Superior temporal gyrus (tissue), 1 donor: ENCODE results near the gene TEX30.

Experiments
- DNase-seq: peaks from one replicate; pipeline ENCODE4 v3.0.0-alpha.2; 2016; ENCODE audit errors: extremely low spot score

TEX30 gene

DNA sequence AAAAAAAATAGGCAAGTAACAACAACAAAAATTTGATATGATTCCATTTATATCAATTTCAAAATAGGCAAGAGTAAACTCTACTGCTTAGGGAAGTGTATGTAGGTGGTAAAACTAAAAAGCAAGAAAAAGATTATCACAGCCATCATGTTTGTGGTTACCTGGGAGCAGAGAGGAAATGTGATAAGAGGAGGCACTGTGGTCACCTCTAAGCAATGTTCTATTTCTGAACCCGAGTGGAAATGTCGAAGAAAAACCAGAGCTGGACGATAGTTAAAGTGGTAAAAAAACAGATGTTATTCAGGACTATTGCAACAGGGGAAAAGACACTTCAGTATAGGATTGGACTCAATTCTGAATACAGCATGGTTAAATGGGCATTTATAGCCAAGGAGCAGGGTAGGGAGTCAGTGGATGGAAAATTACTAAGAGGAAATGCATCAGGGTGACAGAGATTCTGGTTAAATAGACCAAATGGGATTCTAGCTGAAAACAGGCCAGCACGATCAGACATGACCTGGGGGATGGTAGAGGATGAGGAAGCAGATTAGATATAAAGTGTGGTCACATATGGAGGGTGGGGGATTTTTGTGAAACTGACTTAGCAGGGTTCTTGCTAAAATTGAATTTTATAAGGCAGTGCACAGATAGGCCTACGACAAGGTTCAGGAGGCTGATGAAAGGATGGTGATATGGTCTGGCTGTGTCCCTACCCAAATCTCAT is 6.0 kb upstream of the TEX30 start:
- DNase-seq, result no peak

DNA sequence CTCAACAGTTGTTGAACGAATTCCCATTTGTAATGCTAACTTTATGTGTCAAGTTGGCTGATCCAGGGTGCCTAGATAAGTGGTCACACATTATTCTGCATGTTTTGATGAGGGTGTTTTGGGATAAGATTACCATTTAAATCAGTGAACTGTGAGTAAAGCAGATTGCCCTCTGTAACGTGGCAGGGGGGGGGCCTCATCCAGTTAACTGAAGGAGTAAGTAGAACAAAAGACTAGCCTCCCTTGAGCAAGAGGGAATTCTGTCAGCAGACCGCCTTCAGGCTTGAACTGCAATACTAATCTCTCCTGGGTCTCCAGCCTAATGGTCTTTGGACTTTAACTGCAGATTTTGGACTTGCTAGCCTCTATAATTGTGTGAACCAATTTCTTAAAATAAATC is 4.2 kb upstream of the TEX30 start:
- DNase-seq, result no peak

DNA sequence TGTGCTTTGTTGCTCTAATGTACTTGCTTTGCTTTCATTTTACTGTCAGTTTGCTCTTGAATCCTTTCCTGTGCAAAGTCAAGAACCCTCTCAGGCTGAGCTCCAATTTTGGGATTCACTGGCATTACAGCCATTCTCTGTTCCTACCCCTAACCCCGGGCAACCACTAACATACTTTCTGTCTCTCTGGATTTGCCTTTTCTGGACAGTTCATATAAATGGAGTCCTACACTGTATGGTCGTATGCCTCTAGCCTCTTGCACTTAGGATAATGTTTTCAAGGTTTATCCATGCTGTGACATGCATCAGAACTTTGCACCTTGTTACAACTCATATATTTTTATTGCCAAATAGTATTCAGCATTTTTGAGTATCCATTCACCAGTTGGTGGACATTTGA is 2.7 kb upstream of the TEX30 start:
- DNase-seq, result no peak

DNA sequence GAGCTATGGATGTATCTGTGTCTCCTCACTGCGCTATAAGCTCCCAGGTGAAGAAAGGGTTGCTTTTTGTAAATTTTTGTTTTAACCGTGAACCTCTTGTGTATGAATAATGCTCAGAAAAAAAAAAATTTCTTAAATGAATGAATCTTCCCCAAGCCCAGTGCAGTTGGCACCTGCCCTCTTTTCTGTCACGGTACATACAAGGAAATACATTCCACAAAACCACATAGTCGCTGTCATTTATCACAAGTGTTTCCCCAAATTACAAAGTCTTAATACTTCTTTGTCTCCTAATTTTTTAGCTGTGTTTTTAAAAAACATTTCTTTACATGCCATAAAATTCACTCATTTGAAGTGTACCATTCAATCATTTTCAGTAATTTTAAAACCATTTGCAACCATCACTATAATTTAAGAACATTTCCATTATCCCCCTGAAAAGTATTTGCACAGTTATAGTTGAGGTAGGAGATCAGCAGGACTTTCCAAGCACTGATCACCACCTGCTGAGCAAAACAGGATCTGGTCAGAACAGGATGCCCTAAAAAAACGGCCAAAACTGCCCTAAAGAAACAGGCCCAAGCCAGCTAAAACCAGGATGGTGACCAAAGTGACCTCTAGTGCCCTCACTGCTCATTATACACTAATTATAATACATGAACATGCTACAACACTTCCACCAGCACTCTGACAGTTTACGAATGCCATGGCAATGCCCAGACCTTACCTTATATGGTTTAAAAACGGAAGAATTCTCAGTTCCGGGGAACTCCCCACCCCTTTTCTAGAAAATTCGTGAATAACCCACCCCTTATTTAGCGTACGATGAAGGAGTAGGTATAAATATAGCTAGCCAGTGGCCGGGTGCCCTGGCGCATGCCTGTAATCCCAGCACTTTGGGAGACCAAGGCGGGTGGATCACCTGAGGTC is 1.3 kb upstream of the TEX30 start:
- DNase-seq, result no peak

DNA sequence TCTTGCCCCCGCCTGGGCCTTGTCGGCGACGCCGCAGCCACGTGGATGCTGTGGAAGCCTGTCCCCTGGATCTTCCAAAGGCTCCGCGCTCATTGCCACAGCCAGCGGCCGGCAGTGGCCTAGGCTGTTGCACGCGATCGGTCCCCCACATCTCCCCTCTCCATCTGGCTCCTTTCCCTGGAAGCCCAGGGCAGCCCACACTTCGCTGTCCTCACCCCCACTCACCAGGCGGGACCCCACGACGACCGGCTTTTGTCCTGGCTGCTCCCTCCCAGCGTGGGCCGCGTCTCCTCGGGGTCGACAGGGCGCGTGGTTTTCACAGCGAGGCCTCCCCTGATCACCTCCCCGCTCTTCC is 605 bp upstream of the TEX30 start:
- DNase-seq, result no peak

DNA sequence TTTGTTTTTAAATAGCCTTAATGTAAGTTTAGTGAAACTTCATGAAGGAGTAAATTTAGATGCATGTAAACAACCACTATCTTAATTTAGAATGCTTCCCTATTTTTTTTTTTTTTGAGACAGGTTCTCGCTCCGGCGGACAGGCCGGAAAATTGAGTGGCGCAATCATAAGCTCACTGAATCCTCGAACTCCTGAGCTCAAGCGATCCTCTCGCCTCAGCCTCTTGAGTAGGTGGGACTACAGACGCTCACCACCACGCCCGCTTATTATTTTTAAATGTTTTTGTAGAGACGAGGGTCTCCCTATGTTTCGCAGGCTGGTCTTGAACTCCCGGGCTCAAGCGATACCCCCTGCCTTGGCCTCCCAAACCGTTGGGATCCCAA is 1.6 kb downstream of the TEX30 start:
- DNase-seq, result no peak

DNA sequence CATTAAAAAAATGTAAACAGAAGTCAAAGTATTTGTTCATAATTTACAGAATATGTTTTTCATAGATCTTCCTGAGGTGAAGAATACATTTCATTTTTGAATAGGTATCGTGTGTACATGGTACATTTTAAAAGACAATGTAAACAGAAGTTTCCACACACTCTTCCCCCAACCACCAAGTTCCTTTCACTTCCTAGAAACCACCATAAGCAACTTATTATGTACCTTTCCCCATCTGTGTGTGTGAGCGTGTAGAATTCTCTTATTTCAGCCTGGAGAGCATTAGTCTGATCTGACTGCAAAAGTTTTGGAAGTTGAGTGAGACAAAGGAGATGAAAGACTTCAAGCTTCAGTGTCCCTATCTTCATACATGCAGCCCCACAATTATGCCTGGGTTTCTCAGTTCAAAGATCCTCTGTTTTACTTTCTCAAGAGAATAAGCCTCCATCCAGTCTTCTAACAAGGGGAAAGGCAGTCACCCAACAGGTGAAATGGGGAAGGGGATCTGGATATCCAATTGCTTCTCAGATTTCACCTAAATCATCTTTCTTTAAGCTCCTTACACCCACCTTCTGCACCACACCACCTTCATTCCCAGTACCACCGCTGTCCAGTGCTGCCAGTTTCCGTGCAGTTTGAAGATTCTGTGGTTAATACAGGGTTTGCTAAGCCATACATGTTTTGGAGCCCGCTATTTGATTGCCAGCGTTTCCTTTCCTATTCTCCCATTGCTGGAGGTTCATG is 2.1 kb downstream of the TEX30 start:
- DNase-seq, result no peak

DNA sequence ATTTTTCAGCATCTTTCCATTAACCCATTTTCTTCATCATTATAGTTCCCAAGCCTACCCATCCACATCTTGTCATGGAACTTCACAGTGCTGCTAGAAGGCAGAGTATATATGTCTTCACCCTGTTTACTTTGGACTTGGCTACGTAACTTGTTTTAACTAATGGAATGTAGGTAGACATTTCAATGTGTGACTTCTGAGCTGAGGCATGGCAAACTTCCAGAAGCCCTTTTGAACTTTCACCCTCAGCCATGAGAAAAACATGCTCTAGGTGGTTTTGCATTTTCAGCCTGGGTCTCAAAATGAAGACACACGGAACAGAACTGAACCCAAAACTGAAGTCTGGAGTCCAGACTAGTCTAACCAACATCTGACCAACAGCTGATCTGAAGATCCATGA is 3.2 kb downstream of the TEX30 start:
- DNase-seq, result no peak

DNA sequence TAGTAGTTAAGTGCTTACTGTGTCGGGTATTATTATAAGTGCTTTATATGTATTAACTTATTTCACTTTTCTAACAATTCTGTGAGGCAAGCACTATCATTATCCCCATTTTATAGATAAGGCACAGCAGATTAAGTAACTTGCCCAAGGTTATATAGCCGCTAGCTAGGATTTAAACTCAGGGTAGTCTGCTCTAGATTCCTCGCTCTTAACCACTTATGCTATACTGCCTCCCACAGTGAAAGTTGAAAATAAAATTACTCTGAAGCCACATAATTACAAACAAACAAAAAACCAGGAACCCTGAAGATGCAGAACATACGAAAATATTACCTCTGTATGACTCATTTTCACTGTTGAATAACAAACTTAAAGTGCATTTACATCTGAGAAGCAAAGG is 3.9 kb downstream of the TEX30 start:
- DNase-seq, result no peak

DNA sequence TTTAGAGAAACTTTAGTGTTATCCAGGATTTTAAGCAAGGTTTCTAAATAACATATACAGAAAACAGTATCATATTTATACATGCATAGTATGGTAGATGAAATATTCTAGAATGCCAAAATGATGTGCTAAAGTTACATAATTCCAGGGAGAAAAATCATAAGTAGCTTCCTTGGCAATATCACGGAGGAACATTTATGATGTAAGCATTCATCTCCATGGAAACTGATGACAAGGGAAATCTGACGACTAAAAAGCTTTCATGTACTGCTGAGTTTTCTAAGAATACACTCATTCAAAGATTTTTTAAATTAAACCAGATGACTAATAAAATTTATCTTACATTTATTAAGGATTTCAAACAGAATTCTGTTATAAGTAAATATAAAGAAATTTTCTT is 4.7 kb downstream of the TEX30 start:
- no peak for DNase-seq

DNA sequence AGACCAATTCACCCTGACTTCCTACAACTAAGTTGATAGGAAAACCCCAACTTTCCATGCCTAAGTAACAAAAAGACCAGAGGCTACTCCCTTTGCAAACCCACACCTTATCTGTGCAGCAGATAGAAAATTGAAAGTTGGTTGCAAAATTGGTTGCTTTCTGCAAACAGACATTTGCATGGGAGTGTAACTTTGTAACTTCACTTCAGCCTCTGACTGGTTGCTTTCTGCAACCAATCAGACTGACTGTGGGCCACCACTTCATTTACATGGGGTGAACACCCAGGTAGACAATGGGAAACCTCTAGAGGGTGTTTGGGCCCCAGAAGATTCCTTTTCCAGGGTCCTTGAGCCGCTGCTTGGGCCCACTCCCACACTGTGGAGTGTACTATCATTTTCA is 9.8 kb downstream of the TEX30 start:
- no peak for DNase-seq

DNA sequence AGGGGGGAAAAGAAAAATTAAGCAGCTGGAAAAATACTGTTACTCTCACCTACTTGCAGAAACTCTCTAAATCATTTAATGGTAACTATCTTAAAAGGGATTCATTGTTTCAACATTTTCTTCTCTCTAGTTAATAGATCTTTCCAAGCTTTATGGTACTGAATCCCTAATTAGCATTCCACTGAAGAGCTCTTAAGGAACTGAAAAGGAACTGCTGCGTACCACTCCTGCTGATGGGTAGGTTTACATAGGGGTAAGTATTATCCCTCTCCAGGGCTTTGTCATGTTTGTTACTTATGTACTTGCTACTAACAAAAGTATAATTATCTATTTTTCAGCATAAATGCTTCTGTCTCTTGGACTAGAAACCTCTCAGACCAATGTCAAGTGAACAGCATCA is 12.5 kb downstream of the TEX30 start:
- DNase-seq, result no peak

DNA sequence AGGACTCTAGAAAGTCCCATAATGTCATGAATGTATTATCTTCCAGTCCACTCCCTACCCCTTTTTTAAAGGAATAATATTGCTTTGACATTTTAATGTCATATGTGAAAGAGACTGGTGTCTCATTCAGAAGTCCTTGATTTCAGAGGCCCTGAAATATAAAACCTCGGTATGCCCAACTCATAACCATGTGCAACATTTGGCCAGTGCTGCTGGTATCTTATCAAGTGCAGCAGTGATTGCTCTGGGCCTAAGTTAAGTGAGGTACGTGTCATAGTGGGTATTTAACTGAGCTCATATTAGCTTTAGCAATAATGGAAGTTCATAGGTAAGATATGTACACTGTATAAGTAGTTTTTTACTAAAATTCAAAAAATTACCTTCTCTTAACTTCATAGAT is 14.7 kb downstream of the TEX30 start:
- no peak for DNase-seq

DNA sequence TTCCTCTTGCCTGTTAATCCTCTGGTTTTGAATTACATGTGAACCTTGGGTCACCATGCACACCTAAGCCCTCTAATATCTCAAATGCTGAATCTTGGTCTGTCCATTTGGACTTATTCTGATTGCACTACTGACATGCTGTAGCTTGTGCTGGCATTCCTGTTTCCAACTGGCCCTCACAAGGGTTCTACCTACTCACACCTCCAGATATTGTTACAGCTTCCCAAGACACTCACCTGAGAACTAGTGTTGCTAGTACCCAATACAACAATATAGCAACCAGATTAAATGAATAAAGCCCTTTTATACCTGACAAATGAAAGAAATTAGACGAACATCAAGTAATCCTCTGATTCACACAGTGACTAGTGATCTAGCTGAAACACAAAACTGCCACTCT is 16.6 kb downstream of the TEX30 start:
- no peak for DNase-seq

DNA sequence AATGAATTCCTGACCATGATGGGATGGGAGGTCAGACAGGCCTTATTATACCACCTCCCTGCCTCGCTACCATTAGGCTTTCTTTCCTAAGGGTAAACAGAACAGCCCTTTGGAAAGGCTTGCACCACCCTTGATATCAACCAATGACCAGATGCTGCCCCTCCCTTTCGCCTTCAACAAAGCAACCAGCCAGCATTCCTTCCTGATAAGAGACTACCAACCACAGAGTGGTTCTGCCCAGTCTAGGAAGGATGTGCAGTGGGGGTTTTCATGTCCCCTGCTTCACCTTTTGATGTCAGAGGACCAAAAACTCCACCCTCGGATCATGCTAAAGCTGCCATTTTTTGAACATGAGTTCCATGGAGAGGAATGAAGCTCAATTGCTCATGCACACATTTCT is 21.7 kb downstream of the TEX30 start:
- no peak for DNase-seq

DNA sequence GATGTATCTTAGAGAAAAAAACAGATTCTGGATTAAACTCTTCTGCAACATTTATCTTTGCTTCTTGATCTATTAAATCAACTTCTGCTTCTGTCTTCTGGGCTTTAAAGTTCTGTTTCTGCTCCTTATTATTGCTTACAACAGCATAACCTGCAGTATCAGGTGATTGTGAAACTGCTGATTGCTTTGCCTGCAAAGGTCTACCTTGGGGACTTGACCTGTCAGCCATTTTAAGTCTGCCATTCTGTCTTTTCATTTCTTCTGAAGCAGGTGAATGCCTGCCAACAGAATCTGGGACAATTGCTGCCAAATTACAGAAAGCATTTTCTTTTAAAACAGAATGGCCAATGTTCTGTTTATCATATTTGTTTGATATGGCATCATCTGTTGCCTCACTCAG is 31.1 kb downstream of the TEX30 start:
- DNase-seq, result no peak

DNA sequence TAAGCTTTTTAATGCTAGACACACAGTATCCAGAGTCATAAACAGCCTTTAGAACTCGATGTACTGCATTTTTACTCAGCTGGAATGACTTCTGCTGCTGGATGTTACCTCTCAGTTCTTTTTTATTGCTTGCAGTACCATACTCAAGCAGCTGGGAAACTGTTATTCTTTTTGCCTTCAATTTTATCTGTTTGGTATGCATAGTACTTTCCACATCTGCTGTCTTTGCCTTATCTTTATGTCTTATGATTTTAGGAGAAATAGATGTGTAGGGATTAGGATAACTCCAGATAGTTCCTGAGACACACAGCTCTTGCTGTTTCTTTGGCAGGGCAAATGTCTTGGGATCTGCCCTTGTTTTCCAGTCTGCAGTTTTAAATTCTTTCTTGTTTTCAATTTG is 31.5 kb downstream of the TEX30 start:
- DNase-seq, result no peak

DNA sequence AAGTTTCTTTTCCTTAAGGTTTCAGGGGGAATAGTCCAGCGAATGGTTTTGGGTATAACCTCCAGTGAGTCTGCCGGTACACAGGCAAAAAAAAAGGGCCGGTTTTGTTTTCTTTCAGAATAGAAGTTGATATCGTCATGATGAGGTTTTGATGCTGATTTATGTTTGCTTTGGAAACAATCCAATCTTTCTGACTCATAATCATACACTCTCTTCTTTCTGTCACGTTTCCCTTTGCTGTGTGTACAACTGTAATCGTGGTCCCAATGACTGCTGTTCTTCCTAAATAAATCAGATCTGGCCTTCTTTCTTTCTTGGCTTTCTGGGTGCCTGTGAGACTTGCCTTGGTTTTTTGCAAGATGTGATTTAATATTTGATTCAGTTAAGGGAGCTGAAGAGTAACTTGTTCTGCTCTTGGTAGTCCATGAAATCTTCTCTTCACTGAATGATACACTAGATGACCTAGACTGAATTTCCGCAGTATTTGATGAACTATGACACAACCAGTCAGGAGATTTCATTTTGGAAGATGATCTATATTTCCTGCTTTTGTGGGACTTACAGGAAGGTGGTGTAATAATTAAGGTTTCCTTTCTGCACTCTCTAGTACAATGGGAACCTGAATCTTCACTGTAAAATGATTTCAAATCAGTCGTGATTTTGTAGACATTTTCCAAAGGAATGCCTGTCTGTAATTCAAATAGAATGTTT is 43.9 kb downstream of the TEX30 start:
- DNase-seq, result no peak

DNA sequence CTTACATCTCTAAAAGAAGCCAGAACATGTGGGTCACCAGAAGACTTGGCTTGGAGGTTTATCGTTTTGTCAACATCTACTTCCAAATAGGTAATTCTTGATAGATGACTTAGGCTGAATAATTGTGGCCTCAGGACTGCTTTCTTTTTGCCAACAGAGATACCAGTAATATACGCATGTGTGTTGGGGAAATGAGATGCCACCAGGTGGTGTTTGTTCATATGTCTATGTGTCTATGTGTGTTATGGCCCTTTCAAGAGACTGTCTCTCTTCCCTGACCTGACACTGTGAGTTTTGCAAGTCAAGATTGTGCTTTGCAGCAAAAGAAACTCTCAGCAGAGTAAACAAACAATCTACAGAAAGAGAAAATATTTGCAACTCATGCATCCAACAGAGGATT is 47.2 kb downstream of the TEX30 start:
- no peak for DNase-seq

DNA sequence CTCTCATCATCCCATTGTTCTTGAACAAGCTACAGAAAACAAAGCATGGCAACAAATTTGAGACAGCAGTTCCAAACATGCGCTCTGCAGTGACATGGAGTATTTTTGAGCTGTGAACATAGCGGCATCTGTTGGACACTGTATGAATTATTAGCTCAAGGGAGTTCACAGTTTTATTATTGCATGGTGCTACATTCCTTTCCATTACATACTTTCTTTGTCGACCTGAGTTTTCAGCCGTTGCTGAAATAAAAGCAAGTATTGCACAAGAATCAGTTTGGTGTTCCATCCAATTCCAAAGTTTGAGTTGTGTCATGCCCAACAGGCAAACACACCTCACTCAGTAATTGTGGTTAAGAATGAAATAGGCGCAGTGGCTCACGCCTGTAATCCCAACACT is 48.7 kb downstream of the TEX30 start:
- peak; percentile 75 for DNase-seq

DNA sequence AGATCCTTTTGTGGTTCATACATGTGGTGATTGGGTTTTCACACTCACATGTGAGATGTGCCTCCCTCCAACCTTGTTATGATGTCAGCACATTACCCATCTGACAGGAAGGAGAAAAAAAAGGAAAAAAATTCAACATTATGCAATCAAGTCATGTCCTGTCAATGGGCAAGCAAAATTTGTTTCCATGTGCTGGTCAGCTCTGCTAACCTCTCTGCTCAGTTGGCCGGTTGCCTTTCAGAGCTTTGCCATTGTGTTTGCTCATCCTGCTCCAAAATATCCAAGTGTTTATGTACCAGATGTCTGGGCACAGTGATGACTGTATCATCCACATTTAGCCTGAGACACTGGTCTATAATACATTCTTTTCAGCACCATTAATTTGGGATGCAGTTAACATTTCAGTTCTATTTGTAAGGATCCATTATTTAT is 51.8 kb downstream of the TEX30 start:
- DNase-seq, result peak; percentile 87

DNA sequence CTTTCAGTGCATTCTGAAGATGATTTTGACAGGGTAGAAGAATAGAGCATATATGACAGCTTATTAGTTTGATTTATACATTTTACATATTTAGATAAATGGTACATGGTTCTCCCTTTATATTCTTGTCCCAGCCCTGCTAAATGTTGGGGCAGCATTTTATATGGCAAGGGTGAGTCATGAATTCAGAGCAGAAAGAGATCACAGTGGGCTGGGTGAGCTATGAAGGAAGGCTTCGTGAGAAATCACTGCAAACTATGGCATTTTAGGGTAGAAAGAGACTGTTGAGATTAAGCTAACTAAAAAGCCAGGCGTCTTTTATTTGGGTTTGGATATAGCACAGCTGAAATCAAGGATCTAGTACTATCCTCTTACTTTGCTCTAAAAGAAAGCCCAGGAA is 54.8 kb downstream of the TEX30 start:
- DNase-seq, result no peak
